Measurements from ENCODE around the gene LCLAT1.

LCLAT1 gene

GRCh38 chr2:30577151-30577550, 130.1 kb downstream of the LCLAT1 start:
- Mint-ChIP-seq H3K36me3 (ENCODE audit: insufficient read depth) (peaks cover 5% of the 10 kb centered on the region), H3K4me3 (no peak overlapping the region)

GRCh38 chr2:30580391-30580790, 133.3 kb downstream of the LCLAT1 start:
- Mint-ChIP-seq H3K27ac (ENCODE audit: low read depth) (no peak overlapping the region), H3K27me3 (no peaks in the 10 kb centered on the region), H3K4me3 (no peak overlapping the region), H3K9me3 (no peaks in the 10 kb centered on the region), H3K36me3 (ENCODE audit: insufficient read depth) (peaks cover 2% of the 10 kb centered on the region), H3K4me1 (no peaks in the 10 kb centered on the region)
- no peak for DNase-seq (ENCODE audit: low spot score in 2 of 2)
- no peak for ATAC-seq (replicated peaks; ENCODE audit: extremely low read depth, poor library complexity, severe bottlenecking)

More at GRCh38 chr2:30577151-30577550, 130.1 kb downstream of the LCLAT1 start:
- no peak for DNase-seq (ENCODE audit: low spot score in 2 of 2)
- Mint-ChIP-seq H3K4me1 (no peaks in the 10 kb centered on the region), H3K27ac (ENCODE audit: low read depth) (no peak overlapping the region), H3K27me3 (no peaks in the 10 kb centered on the region), H3K9me3 (no peaks in the 10 kb centered on the region)
- no peak for ATAC-seq (replicated peaks; ENCODE audit: extremely low read depth, poor library complexity, severe bottlenecking)

- DNase-seq (ENCODE audit: low spot score in 2 of 2): no peak
- Mint-ChIP-seq H3K4me3 (no peak overlapping the region), H3K4me1 (no peaks in the 10 kb centered on the region), H3K27ac (ENCODE audit: low read depth) (no peak overlapping the region), H3K27me3 (no peaks in the 10 kb centered on the region), H3K9me3 (no peaks in the 10 kb centered on the region), H3K36me3 (ENCODE audit: insufficient read depth) (peaks cover 8% of the 10 kb centered on the region)
- ATAC-seq (replicated peaks; ENCODE audit: extremely low read depth, poor library complexity, severe bottlenecking): no peak
Measured at GRCh38 chr2:30582521-30582920, 135.5 kb downstream of the LCLAT1 start.

- Mint-ChIP-seq H3K4me3 (no peak overlapping the region), H3K27ac (ENCODE audit: low read depth) (no peak overlapping the region), H3K9me3 (no peaks in the 10 kb centered on the region), H3K4me1 (no peaks in the 10 kb centered on the region), H3K27me3 (no peaks in the 10 kb centered on the region), H3K36me3 (ENCODE audit: insufficient read depth) (peaks cover 8% of the 10 kb centered on the region)
- ATAC-seq (replicated peaks; ENCODE audit: extremely low read depth, poor library complexity, severe bottlenecking): no peak
- no peak for DNase-seq (ENCODE audit: low spot score in 2 of 2)
Measured at GRCh38 chr2:30583204-30583749, 136.2 kb downstream of the LCLAT1 start.

GRCh38 chr2:30584116-30584515, 137.1 kb downstream of the LCLAT1 start:
- H3K9me3 Mint-ChIP-seq: no peaks in the 10 kb centered on the region
- ATAC-seq (replicated peaks; ENCODE audit: extremely low read depth, poor library complexity, severe bottlenecking): no peak
- H3K27ac Mint-ChIP-seq (ENCODE audit: low read depth): no peak overlapping the region
- H3K4me3 Mint-ChIP-seq: no peak overlapping the region
- H3K4me1 Mint-ChIP-seq: no peaks in the 10 kb centered on the region
- no peak for DNase-seq (ENCODE audit: low spot score in 2 of 2)
- H3K27me3 Mint-ChIP-seq: no peaks in the 10 kb centered on the region
- peaks cover 8% of the 10 kb centered on the region for H3K36me3 Mint-ChIP-seq (ENCODE audit: insufficient read depth)

- Mint-ChIP-seq H3K27ac (ENCODE audit: low read depth) (no peak overlapping the region), H3K9me3 (no peaks in the 10 kb centered on the region), H3K36me3 (ENCODE audit: insufficient read depth) (peaks cover 7% of the 10 kb centered on the region), H3K4me3 (no peak overlapping the region), H3K27me3 (no peaks in the 10 kb centered on the region), H3K4me1 (no peaks in the 10 kb centered on the region)
- DNase-seq (ENCODE audit: low spot score in 2 of 2): no peak
- no peak for ATAC-seq (replicated peaks; ENCODE audit: extremely low read depth, poor library complexity, severe bottlenecking)
Measured at GRCh38 chr2:30588994-30589393, 141.9 kb downstream of the LCLAT1 start.

GRCh38 chr2:30590407-30590806, 143.4 kb downstream of the LCLAT1 start:
- Mint-ChIP-seq H3K36me3 (ENCODE audit: insufficient read depth) (peaks cover 6% of the 10 kb centered on the region), H3K27me3 (no peaks in the 10 kb centered on the region), H3K27ac (ENCODE audit: low read depth) (no peak overlapping the region), H3K9me3 (no peaks in the 10 kb centered on the region), H3K4me1 (peaks cover 4% of the 10 kb centered on the region), H3K4me3 (no peak overlapping the region)
- no peak for DNase-seq (ENCODE audit: low spot score in 2 of 2)
- no peak for ATAC-seq (replicated peaks; ENCODE audit: extremely low read depth, poor library complexity, severe bottlenecking)

- DNase-seq (ENCODE audit: low spot score in 2 of 2): no peak
- H3K27ac Mint-ChIP-seq (ENCODE audit: low read depth): no peak overlapping the region
- H3K27me3 Mint-ChIP-seq: no peaks in the 10 kb centered on the region
- no peak overlapping the region for H3K4me3 Mint-ChIP-seq
- ATAC-seq (replicated peaks; ENCODE audit: extremely low read depth, poor library complexity, severe bottlenecking): no peak
- peaks cover 10% of the 10 kb centered on the region for H3K4me1 Mint-ChIP-seq
- no peaks in the 10 kb centered on the region for H3K9me3 Mint-ChIP-seq
- peaks cover 4% of the 10 kb centered on the region for H3K36me3 Mint-ChIP-seq (ENCODE audit: insufficient read depth)
Measured at GRCh38 chr2:30591186-30591585, 144.1 kb downstream of the LCLAT1 start.

GRCh38 chr2:30601375-30601774, 154.3 kb downstream of the LCLAT1 start:
- no peak for ATAC-seq (replicated peaks; ENCODE audit: extremely low read depth, poor library complexity, severe bottlenecking)
- H3K27ac Mint-ChIP-seq (ENCODE audit: low read depth): no peak overlapping the region
- no peaks in the 10 kb centered on the region for H3K36me3 Mint-ChIP-seq (ENCODE audit: insufficient read depth)
- H3K27me3 Mint-ChIP-seq: no peaks in the 10 kb centered on the region
- no peak for DNase-seq (ENCODE audit: low spot score in 2 of 2)
- H3K4me3 Mint-ChIP-seq: no peak overlapping the region
- H3K4me1 Mint-ChIP-seq: peaks cover 6% of the 10 kb centered on the region
- H3K9me3 Mint-ChIP-seq: peaks cover 6% of the 10 kb centered on the region

- no peak overlapping the region for H3K27ac Mint-ChIP-seq (ENCODE audit: low read depth)
- no peak for ATAC-seq (replicated peaks; ENCODE audit: extremely low read depth, poor library complexity, severe bottlenecking)
- peaks cover 9% of the 10 kb centered on the region for H3K4me1 Mint-ChIP-seq
- H3K27me3 Mint-ChIP-seq: no peaks in the 10 kb centered on the region
- no peak overlapping the region for H3K4me3 Mint-ChIP-seq
- no peak for DNase-seq (ENCODE audit: low spot score in 2 of 2)
- peaks cover 4% of the 10 kb centered on the region for H3K36me3 Mint-ChIP-seq (ENCODE audit: insufficient read depth)
- no peaks in the 10 kb centered on the region for H3K9me3 Mint-ChIP-seq
Measured at GRCh38 chr2:30605197-30605596, 158.2 kb downstream of the LCLAT1 start.

GRCh38 chr2:30608643-30609042, 161.6 kb downstream of the LCLAT1 start:
- Mint-ChIP-seq H3K27ac (ENCODE audit: low read depth) (no peak overlapping the region), H3K4me3 (no peak overlapping the region), H3K36me3 (ENCODE audit: insufficient read depth) (peaks cover 8% of the 10 kb centered on the region), H3K27me3 (no peaks in the 10 kb centered on the region), H3K4me1 (peaks cover 9% of the 10 kb centered on the region), H3K9me3 (no peaks in the 10 kb centered on the region)
- ATAC-seq (replicated peaks; ENCODE audit: extremely low read depth, poor library complexity, severe bottlenecking) (no peak), DNase-seq (ENCODE audit: low spot score in 2 of 2) (no peak)

- no peak for DNase-seq (ENCODE audit: low spot score in 2 of 2)
- peaks cover 8% of the 10 kb centered on the region for H3K36me3 Mint-ChIP-seq (ENCODE audit: insufficient read depth)
- H3K9me3 Mint-ChIP-seq: no peaks in the 10 kb centered on the region
- no peak for ATAC-seq (replicated peaks; ENCODE audit: extremely low read depth, poor library complexity, severe bottlenecking)
- no peaks in the 10 kb centered on the region for H3K27me3 Mint-ChIP-seq
- H3K4me3 Mint-ChIP-seq: no peak overlapping the region
- no peak overlapping the region for H3K27ac Mint-ChIP-seq (ENCODE audit: low read depth)
- peaks cover 9% of the 10 kb centered on the region for H3K4me1 Mint-ChIP-seq
Measured at GRCh38 chr2:30611583-30611982, 164.5 kb downstream of the LCLAT1 start.

GRCh38 chr2:30612371-30612770, 165.3 kb downstream of the LCLAT1 start:
- no peak for DNase-seq (ENCODE audit: low spot score in 2 of 2)
- Mint-ChIP-seq H3K27me3 (no peaks in the 10 kb centered on the region), H3K36me3 (ENCODE audit: insufficient read depth) (peaks cover 6% of the 10 kb centered on the region), H3K9me3 (no peaks in the 10 kb centered on the region), H3K27ac (ENCODE audit: low read depth) (no peak overlapping the region), H3K4me3 (no peak overlapping the region), H3K4me1 (peaks cover 9% of the 10 kb centered on the region)
- no peak for ATAC-seq (replicated peaks; ENCODE audit: extremely low read depth, poor library complexity, severe bottlenecking)

GRCh38 chr2:30613001-30613400, 166.0 kb downstream of the LCLAT1 start:
- Mint-ChIP-seq H3K36me3 (ENCODE audit: insufficient read depth) (peaks cover 6% of the 10 kb centered on the region), H3K4me3 (no peak overlapping the region), H3K4me1 (peaks cover 9% of the 10 kb centered on the region), H3K9me3 (no peaks in the 10 kb centered on the region), H3K27ac (ENCODE audit: low read depth) (no peak overlapping the region), H3K27me3 (no peaks in the 10 kb centered on the region)
- ATAC-seq (replicated peaks; ENCODE audit: extremely low read depth, poor library complexity, severe bottlenecking) (no peak), DNase-seq (ENCODE audit: low spot score in 2 of 2) (no peak)
